ENCODE data around the gene DAO. TPM values are rescaled to one million over a fixed set of nuclear protein-coding genes. Genes with fewer than 3 reads are reported as not detected.

The DAO gene
- polyA plus RNA-seq, 1 of the 3 experiments (the other 2 are of a cell fraction), result not detected

DNA sequence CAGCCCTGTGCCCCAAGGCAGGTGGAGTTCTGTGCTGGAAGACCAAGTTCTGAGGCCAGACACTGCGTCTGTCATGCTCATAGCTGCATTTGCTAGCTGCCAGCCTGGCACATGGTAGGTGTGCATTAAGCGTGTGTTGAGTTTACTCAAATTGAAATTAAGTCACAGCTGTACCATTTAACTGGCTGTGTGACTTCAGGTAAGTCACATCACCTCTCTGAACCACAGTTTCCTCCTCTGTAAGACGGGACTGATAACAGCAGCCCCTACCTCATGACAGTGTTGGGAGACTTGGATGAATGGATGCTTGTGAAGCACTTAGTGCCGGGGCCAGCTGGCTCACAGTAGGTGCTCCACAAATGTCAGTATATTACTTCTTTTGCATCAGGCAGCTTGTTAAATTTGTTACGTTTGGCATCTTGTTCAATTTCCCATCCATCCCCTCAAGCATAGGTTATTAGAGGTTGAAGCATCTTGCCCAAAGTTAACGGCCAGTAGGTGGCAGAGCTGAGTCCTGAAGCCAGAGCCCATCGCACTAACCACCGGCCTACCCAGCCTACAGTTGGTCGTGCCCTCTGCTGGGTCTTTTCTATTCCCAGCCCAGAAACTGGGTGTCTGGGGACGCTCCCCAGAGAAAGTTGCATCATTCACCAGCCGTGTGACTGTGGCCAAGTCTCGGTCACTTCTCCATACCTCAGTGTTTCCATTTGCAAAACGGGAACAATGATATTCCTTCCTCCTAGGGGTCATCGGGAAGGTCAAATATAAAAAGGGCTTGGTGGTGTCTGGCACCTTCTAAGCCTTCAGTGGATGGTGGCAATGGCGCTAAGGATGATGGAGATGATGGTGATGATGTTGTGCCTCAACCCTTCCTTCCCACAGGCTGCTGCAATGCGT is 4.5 kb downstream of the DAO start:
- DNase-seq, result peak; percentile 58
- POLR2A ChIA-PET, result no interaction called here
- H2AFZ ChIP-seq (ENCODE audit: low read depth), result no peak overlapping the region

DNA sequence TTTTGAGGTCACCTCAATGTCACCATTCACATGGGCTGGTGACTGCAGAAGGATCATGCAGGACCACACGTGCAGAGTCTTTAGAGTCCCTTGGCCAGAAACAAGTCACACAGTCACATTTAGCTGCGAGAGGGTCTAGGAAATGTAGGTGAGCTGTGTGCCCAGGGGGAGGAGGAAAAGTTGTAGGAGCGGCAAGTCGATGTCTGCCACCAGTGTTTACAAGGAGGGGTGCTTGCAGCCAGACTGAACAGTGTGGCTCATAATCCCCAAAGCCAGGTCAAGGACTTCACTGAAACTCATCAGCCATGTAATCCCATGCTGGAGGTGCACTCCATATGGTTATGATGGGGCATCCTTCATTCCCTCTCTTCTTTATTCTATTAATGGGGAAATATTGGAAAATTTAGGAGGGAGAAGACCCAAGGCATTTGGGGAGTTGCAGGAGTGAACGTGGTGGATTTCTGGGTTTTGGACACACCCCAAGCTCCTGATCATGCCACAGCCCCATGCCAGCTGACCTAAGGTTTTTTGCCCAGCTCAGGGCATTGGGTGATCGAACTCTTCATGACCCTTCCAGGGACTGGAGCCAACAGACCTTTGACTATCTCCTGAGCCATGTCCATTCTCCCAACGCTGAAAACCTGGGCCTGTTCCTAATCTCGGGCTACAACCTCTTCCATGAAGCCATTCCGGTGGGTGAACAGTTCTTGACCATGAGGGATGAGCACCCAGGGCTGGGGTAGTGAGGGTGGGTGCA is 7.2 kb downstream of the DAO start:
- Histone ChIP-seq H3K9me3 (no peaks in the 10 kb centered on the region), H3K27me3 (ENCODE audit: insufficient read depth) (no peaks in the 10 kb centered on the region), H3K4me2 (no peak overlapping the region), H3K27ac (ENCODE audit: low read depth in 2 of 2, low read length in 1 of 2) (no peak overlapping the region), H3F3A (replicated peaks; ENCODE audit: insufficient read depth) (no peaks in the 10 kb centered on the region), H2AFZ (ENCODE audit: low read depth) (no peak overlapping the region), H3K9me2 (no peaks in the 10 kb centered on the region), H3K4me3 (ENCODE audit: low read depth in 2 of 2, low read length in 1 of 2) (no peak overlapping the region), H3K79me2 (ENCODE audit: insufficient read depth) (no peaks in the 10 kb centered on the region), H3K36me3 (replicated peaks in 1 of 2; ENCODE audit: control insufficient read depth in 1 of 2, insufficient read depth in 2 of 2, low read length in 1 of 2) (no peaks in the 10 kb centered on the region), H4K20me1 (ENCODE audit: insufficient read depth) (no peaks in the 10 kb centered on the region), H3K9ac (no peak overlapping the region), H3K4me1 (ENCODE audit: control insufficient read depth in 1 of 2, insufficient read depth in 2 of 2, low read depth in 1 of 2, low read length in 1 of 2) (peaks cover 0 to 3% of the 10 kb centered on the region in 2 experiments; a peak in 1 of 4 replicates)
- TF ChIP-seq RXRA (IDR thresholded peaks at IDR 0.05; ENCODE audit: borderline replicate concordance, low read depth), result no peak
- TF ChIP-seq FOXJ3 (CRISPR knock-in tag; IDR thresholded peaks at IDR 0.05), result no peak
- no peak for TF ChIP-seq FOSL2 (IDR thresholded peaks at IDR 0.05; ENCODE audit: borderline replicate concordance, low read depth)
- TF ChIP-seq EZH2phosphoT487 (IDR thresholded peaks at IDR 0.05; ENCODE audit: borderline replicate concordance, low read depth), result no peak
- POLR2A ChIA-PET, result no interaction called here
- 59% methylated on average over 9 of the region's 9 CpGs for WGBS (ENCODE audit: low lambda C conversion rate)
- no peak for DNase-seq
- CTCF ChIA-PET, result interaction anchor here (2.2 kb wide), 1 partner anchor 64 kb away, joined by 9 read pairs; no protein-coding TSS in a partner anchor

More for the DNA sequence above, 4.5 kb downstream of the DAO start:
- TF ChIP-seq TAF1 (IDR thresholded peaks at IDR 0.05; ENCODE audit: borderline replicate concordance, low read depth, low read length), result no peak
- peak; percentile 46 for TF ChIP-seq SMC3 (IDR thresholded peaks at IDR 0.05; ENCODE audit: low read depth, low read length)
- TF ChIP-seq RAD21 (IDR thresholded peaks at IDR 0.05; ENCODE audit: low read length), result peak; percentile 42
- TF ChIP-seq, protein P1, sequence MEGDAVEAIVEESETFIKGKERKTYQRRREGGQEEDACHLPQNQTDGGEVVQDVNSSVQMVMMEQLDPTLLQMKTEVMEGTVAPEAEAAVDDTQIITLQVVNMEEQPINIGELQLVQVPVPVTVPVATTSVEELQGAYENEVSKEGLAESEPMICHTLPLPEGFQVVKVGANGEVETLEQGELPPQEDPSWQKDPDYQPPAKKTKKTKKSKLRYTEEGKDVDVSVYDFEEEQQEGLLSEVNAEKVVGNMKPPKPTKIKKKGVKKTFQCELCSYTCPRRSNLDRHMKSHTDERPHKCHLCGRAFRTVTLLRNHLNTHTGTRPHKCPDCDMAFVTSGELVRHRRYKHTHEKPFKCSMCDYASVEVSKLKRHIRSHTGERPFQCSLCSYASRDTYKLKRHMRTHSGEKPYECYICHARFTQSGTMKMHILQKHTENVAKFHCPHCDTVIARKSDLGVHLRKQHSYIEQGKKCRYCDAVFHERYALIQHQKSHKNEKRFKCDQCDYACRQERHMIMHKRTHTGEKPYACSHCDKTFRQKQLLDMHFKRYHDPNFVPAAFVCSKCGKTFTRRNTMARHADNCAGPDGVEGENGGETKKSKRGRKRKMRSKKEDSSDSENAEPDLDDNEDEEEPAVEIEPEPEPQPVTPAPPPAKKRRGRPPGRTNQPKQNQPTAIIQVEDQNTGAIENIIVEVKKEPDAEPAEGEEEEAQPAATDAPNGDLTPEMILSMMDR (IDR thresholded peaks at IDR 0.05), result peak; percentile 58
- TF ChIP-seq MEF2A (IDR thresholded peaks at IDR 0.05; ENCODE audit: borderline replicate concordance, low read depth), result no peak
- CTCF ChIA-PET, result interaction anchor here (0.7 to 2.1 kb wide), 17 partner anchors 9 to 319 kb away, joined by 3 to 10 read pairs (median 4); partner anchors contain the start of gene ALKBH2
- Histone ChIP-seq H3K4me2 (no peak overlapping the region), H3F3A (replicated peaks; ENCODE audit: insufficient read depth) (no peaks in the 10 kb centered on the region), H3K9ac (no peak overlapping the region), H3K36me3 (replicated peaks in 1 of 2; ENCODE audit: control insufficient read depth in 1 of 2, insufficient read depth in 2 of 2, low read length in 1 of 2) (no peaks in the 10 kb centered on the region), H4K20me1 (ENCODE audit: insufficient read depth) (no peaks in the 10 kb centered on the region), H3K9me3 (no peaks in the 10 kb centered on the region), H3K79me2 (ENCODE audit: insufficient read depth) (no peaks in the 10 kb centered on the region), H3K27me3 (ENCODE audit: insufficient read depth) (no peaks in the 10 kb centered on the region), H3K4me1 (ENCODE audit: control insufficient read depth in 1 of 2, insufficient read depth in 2 of 2, low read depth in 1 of 2, low read length in 1 of 2) (peaks cover 0 to 3% of the 10 kb centered on the region in 2 experiments; a peak in 1 of 4 replicates), H3K27ac (ENCODE audit: low read depth in 2 of 2, low read length in 1 of 2) (no peak overlapping the region), H3K4me3 (ENCODE audit: low read depth in 2 of 2, low read length in 1 of 2) (no peak overlapping the region), H3K9me2 (no peaks in the 10 kb centered on the region)
- WGBS (ENCODE audit: low lambda C conversion rate), result 50% methylated on average over 13 of the region's 16 CpGs
